OCI-LY1 (cell line): Measurements from ENCODE around the gene TENM4.

ENCODE experiments used
- H2AFZ ChIP-seq: fragments of 200-600 bp; sonication (generic), shearing (Covaris generic); 2 replicates; pipeline ENCODE4 v1.6.0; 2014; ENCODE audit warnings: antibody characterized with exemption, mild to moderate bottlenecking, low read length
- H3F3A ChIP-seq: fragments of 200-600 bp; sonication (generic), shearing (Covaris generic); 2 replicates; pipeline ENCODE4 v1.6.0; 2014; ENCODE audit warnings: mild to moderate bottlenecking, antibody characterized with exemption, low read length, moderate library complexity; ENCODE audit not compliant: insufficient read depth
- H3K27ac ChIP-seq: fragments of 200-600 bp; sonication (generic); 2 replicates; pipeline ENCODE4 v1.5.1; 2014; ENCODE audit warnings: low read length, mixed run types, mild to moderate bottlenecking, low read depth; ENCODE audit not compliant: poor library complexity, severe bottlenecking
- H3K27me3 ChIP-seq: fragments of 200-600 bp; sonication (generic); 2 replicates; pipeline ENCODE4 v1.6.0; 2014; ENCODE audit warnings: antibody characterized with exemption, mild to moderate bottlenecking, low read length, moderate library complexity; ENCODE audit not compliant: insufficient read depth
- H3K36me3 ChIP-seq: fragments of 200-600 bp; sonication (generic); 2 replicates; pipeline ENCODE4 v1.6.1; 2014; ENCODE audit warnings: mild to moderate bottlenecking, antibody characterized with exemption, low read length, moderate library complexity, mixed read lengths; ENCODE audit not compliant: insufficient read depth
- H3K4me1 ChIP-seq: fragments of 200-600 bp; sonication (generic); 2 replicates; pipeline ENCODE4 v1.5.1; 2014; ENCODE audit warnings: mild to moderate bottlenecking, low read length, moderate library complexity; ENCODE audit not compliant: insufficient read depth, severe bottlenecking
- H3K4me2 ChIP-seq: fragments of 200-600 bp; sonication (generic), shearing (Covaris generic); 2 replicates; pipeline ENCODE4 v1.6.1; 2014; ENCODE audit warnings: low read length
- H3K4me3 ChIP-seq: fragments of 200-600 bp; sonication (generic); 2 replicates; pipeline ENCODE4 v1.5.1; 2014; ENCODE audit warnings: low read length, low read depth, mild to moderate bottlenecking, mixed read lengths; ENCODE audit not compliant: poor library complexity, severe bottlenecking
- H3K79me2 ChIP-seq: fragments of 200-600 bp; shearing (Covaris generic); 2 replicates; pipeline ENCODE4 v1.6.1; 2016; ENCODE audit warnings: mixed run types, low read length, mixed read lengths; ENCODE audit not compliant: insufficient read depth
- H3K9ac ChIP-seq: fragments of 200-600 bp; sonication (generic), shearing (Covaris generic); 2 replicates; pipeline ENCODE4 v1.6.1; 2014; ENCODE audit warnings: mild to moderate bottlenecking, low read length, mixed read lengths
- H3K9me2 ChIP-seq: fragments of 200-600 bp; sonication (generic), shearing (Covaris generic); 2 replicates; pipeline ENCODE4 v1.6.1; 2014; ENCODE audit warnings: low read depth, mild to moderate bottlenecking, low read length, mixed read lengths
- H3K9me3 ChIP-seq: fragments of 200-600 bp; shearing (Covaris generic); 2 replicates; pipeline ENCODE4 v1.6.1; 2014; ENCODE audit warnings: low read length, mixed read lengths
- H4K20me1 ChIP-seq: fragments of 200-600 bp; sonication (generic), shearing (Covaris generic); 2 replicates; pipeline ENCODE4 v1.6.0; 2016; ENCODE audit warnings: mild to moderate bottlenecking, low read length; ENCODE audit not compliant: insufficient read depth
- EZH2 ChIP-seq: fragments of 200-600 bp; sonication (generic), shearing (Covaris generic); IDR thresholded peaks from 2 replicates; pipeline ENCODE4 v1.8.0; 2017; ENCODE audit warnings: borderline replicate concordance, mixed run types, mild to moderate bottlenecking, antibody characterized with exemption, low read length, moderate library complexity, mixed read lengths
- TF ChIP-seq, protein P1 (sequence below): fragments of 200-600 bp; sonication (generic), shearing (Covaris generic); IDR thresholded peaks from 2 replicates; pipeline ENCODE4 v1.5.1; 2017; ENCODE audit warnings: mild to moderate bottlenecking, antibody characterized with exemption, low read length, moderate library complexity, mixed read lengths

The TENM4 gene

DNA sequence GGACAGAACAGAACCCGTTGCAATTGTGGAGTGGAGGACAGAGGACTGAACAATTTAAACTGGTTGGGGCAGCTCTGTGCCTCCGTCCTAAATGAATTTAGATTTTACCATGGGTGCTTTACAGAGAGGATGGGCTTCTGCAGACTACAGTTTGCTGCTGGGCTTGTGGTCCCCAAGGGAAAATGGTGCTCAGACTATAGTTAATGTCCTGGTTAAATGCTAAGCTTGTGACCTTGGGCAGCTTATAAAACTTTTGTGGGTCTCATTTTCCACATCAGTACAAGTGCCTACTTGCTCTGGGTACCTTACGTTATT, 511.0 kb downstream of the TENM4 start:
- Histone ChIP-seq H4K20me1 (no peaks in the 10 kb centered on the region), H3K9me2 (no peaks in the 10 kb centered on the region), H3K27ac (no peak overlapping the region), H3K79me2 (no peaks in the 10 kb centered on the region), H3K4me2 (no peak overlapping the region), H3K9me3 (no peaks in the 10 kb centered on the region), H3K36me3 (no peaks in the 10 kb centered on the region), H3K4me3 (no peak overlapping the region), H2AFZ (no peak overlapping the region), H3F3A (no peaks in the 10 kb centered on the region), H3K9ac (no peak overlapping the region), H3K27me3 (peaks cover 5% of the 10 kb centered on the region; the same call in 1 of the 2 replicates), H3K4me1 (no peaks in the 10 kb centered on the region)
- TF ChIP-seq, protein P1, sequence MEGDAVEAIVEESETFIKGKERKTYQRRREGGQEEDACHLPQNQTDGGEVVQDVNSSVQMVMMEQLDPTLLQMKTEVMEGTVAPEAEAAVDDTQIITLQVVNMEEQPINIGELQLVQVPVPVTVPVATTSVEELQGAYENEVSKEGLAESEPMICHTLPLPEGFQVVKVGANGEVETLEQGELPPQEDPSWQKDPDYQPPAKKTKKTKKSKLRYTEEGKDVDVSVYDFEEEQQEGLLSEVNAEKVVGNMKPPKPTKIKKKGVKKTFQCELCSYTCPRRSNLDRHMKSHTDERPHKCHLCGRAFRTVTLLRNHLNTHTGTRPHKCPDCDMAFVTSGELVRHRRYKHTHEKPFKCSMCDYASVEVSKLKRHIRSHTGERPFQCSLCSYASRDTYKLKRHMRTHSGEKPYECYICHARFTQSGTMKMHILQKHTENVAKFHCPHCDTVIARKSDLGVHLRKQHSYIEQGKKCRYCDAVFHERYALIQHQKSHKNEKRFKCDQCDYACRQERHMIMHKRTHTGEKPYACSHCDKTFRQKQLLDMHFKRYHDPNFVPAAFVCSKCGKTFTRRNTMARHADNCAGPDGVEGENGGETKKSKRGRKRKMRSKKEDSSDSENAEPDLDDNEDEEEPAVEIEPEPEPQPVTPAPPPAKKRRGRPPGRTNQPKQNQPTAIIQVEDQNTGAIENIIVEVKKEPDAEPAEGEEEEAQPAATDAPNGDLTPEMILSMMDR, result no peak
- no peak for TF ChIP-seq EZH2

DNA sequence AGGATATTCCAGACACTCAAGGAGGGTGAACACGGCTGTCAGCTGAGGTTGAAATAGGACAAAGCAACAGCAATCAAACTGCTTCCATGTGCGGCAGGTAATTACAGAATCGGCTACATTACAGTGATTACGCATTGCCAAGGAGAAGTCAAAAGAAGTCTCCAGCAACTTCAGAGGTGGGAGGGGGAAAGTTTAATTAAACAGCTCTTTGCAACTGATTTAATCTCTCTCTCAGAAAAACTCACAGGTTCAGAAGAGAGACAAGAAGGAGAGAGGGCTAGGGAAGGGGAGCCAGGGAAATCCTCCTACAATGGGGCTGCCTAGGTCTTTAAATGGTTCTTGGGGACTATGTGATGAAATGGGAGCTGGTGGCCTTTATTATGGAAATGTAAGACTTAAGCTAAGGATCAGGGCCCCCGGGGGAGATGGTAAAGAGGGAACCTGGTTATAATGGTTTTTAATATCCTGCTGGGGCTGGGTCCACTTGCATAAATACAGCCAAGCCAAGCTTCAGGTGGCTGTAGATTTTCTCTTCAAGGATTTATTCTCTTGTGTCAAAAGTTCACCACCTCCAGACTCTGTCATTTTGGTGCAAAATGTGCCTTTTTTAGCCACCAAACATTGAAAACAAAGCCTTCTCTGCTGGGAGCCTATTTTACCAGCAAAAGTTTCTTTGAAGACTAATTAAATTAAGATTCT, 511.5 kb downstream of the TENM4 start:
- Histone ChIP-seq H3K36me3 (no peaks in the 10 kb centered on the region), H2AFZ (no peak overlapping the region), H3K27me3 (peaks cover 5% of the 10 kb centered on the region; the same call in 1 of the 2 replicates), H3K27ac (no peak overlapping the region), H3K9me2 (no peaks in the 10 kb centered on the region), H3K9me3 (no peaks in the 10 kb centered on the region), H3K9ac (no peak overlapping the region), H4K20me1 (no peaks in the 10 kb centered on the region), H3K4me2 (no peak overlapping the region), H3K79me2 (no peaks in the 10 kb centered on the region), H3K4me1 (no peaks in the 10 kb centered on the region), H3F3A (no peaks in the 10 kb centered on the region), H3K4me3 (no peak overlapping the region)
- TF ChIP-seq, protein P1, result no peak
- no peak for TF ChIP-seq EZH2

DNA sequence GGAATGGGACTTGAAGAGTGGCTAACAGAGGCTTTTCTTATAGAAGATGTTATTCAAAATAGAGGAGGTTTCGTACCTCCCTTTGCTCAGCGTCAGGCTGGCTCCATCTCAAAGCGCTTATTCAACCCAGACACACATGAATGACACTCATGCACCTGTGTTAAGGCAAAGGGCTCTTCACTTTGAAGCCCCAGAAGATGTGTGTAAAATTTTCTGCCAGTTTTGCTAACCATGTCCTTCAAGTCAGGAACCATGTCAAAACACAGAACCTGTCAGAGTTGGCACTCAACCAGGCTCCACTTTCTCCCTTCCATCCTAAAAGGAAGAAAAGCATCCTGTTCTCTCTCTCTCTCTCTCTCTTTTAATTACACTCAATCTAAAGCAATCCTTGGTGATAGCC, 513.3 kb downstream of the TENM4 start:
- Histone ChIP-seq H3K27me3 (peaks cover 5% of the 10 kb centered on the region; the same call in 1 of the 2 replicates), H3F3A (no peaks in the 10 kb centered on the region), H3K4me2 (no peak overlapping the region), H3K79me2 (no peaks in the 10 kb centered on the region), H3K4me3 (no peak overlapping the region), H3K4me1 (no peaks in the 10 kb centered on the region), H3K9me2 (no peaks in the 10 kb centered on the region), H3K36me3 (no peaks in the 10 kb centered on the region), H3K27ac (no peak overlapping the region), H3K9me3 (no peaks in the 10 kb centered on the region), H3K9ac (no peak overlapping the region), H4K20me1 (no peaks in the 10 kb centered on the region), H2AFZ (no peak overlapping the region)
- TF ChIP-seq, protein P1, result no peak
- no peak for TF ChIP-seq EZH2
